GM19395 (cell line): ENCODE data around the gene PILRB.
"Not testable (repeated sequence)": the region's sequence is repeated elsewhere in the genome, so short reads cannot be mapped to it uniquely, and the experiment has no call there.

Experiments
- ATAC-seq: cut with Tn5 transposase; IDR thresholded peaks from one replicate; pipeline ENCODE4 v1.9.1; 2021; ENCODE audit warnings: mild to moderate bottlenecking, moderate library complexity; ENCODE audit not compliant: unreplicated experiment

Gene PILRB

DNA sequence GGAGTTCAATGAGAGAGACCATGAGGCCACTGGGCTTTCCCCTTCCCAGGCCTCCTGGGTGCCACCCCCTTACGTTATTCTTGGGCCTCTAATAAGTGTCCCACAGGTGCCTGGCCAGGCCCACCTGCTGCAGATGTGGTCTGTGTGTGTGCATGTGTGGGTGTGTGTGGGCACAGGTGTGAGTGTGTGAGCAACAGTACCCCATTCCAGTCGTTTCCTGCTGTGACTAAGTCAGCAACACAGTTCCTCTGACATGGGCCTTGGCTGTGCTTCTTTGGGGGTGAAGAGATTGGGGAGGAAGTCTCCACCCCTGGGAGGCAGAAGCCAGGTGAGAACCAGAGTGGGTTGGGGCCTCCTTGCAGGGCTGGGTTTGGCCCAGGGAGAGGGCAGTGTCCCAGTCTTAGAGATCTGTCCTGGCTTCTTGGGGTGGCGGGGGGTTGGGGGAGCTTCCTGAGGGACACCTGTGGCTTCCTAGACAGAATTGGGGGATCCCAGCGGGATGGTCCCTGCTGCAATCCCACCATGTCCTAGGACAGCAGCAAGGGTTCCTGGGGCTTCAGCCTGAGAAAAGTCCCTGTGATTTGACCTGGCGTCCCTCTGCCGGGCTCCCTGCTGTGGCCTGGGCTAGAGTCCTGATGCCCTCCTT is 4.1 kb upstream of the PILRB start:
- no peak for ATAC-seq

DNA sequence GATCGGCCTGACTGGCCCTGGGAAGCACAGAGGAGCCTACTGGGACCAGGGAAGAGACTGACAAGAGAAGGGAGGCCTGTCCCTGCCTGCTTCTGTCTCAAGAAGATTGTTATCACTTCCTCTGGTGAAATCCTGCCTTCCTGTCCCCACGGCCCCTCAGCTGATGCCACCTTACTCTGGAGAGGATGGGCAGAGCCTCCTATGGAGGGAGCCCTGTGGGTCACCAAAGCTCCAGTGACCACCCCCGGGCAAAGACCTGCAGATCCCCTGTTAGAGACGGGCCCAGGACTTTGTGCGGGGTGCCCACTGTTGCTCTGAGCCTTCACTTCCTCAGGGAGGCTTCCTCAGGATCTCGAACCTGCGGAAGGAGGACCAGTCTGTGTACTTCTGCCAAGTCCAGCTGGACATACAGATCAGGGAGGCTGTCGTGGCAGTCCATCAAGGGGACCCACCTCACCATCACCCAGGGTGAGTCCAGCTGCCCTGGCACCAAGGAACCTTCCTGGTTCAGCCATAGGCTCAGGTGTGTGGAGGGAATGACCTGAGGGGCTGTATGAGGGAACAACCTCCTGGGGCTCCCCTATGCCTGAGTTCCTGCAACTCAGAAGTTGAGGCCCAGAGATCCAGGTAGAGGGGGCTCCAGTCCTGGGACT is 1.4 kb upstream of the PILRB start:
- ATAC-seq = no peak

DNA sequence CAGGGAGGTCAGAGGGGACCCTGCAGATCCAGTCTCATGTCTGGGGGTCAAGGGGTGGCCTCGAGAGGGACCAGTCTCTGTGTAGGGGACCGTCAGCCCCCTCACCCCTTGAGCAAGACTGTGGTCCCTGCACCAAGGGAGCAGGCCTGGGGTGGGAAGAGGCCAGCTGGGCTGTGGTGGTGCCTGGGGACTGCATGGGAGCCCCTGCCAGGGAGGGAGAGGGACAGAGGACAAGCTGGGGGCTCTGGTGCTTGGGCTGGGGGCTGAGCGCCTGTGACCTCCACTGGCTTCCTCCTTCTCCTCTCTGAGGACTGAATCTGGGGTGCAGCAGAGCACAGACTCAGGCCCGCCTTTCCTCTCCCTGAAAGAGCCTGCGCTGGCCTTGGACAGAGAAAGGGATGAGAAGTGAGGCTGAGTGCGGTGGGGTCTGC is 771 bp upstream of the PILRB start:
- ATAC-seq = no peak

DNA sequence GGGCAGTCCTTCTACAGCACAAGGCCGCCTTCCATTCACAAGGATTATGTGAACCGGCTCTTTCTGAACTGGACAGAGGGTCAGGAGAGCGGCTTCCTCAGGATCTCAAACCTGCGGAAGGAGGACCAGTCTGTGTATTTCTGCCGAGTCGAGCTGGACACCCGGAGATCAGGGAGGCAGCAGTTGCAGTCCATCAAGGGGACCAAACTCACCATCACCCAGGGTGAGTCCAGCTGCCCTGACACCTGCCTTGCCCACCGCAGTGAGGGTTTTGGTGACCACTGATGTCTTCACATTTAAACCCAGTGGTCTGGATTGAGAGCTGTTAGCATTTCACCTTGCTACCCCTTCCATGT is 918 bp downstream of the PILRB start:
- ATAC-seq = no peak

DNA sequence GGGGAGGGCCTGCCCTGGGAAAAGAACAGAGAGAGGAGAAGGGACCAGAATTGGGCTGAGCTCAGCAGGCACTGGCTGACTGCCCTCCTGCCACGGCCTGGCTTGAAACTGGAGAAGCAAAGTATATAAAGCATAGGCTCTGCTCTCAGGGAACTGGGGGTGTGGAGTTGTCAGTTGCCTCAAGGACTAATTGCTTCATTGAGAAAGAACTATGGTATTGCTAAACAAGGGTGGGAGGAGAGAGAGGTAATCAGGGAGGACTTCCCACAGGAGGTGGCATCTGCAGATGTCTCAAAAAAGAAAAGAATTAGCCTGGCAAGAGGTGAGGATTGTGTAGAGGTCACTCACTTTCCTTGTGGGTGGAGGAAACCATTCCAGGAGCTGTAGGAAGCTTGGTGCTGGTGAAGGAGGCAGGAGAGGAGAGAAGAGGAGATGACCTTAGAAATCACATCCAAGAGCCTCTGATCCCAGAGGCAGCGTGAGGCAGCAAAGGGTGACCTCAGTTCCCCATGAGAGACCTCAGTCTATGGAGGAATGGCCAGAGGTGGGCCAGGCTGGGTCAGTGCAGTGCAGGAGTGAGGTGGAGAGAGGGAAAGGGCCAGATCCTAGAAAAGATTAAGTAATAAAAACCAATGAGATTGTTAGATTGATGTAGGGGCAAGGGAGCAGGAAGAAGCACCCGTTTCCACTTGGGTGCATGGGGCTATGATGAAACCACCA is 2.4 kb downstream of the PILRB start:
- no peak for ATAC-seq

DNA sequence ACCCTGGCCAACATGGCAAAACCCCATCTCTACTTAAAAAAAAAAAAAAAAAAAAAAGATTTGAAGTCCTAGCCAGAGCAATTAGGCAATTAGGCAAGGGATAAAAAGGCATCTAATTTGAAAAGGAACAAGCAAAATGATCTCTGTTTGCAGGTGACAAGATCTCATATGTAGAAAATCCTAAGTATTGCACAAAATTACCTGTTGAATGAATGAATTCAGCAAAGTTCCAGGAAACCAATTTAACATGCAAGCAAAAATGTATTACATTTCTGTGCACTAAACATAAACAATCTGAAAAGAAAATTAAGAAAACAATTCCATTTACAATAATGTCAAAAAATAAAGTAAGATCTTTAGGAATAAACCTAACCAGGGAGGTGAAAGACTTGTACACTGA is 5.2 kb downstream of the PILRB start:
- ATAC-seq = no peak

DNA sequence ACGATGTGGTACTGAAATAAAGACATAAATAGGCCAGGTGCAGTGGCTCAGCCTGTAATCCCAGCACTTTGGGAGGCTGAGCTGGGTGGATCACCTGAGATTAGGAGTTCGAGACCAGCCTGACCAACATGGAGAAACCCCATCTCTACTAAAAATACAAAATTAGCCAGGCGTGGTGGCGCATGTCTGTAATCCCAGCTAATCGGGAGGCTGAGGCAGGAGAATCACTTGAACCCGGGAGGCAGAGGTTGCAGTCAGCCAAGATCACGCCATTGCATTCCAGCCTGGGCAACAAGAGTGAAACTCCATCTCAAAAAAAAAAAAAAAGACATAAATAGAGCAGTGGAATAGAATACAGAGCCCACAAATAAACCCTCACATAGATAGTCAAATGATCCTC is 5.9 kb downstream of the PILRB start:
- ATAC-seq = not testable (repeated sequence)

DNA sequence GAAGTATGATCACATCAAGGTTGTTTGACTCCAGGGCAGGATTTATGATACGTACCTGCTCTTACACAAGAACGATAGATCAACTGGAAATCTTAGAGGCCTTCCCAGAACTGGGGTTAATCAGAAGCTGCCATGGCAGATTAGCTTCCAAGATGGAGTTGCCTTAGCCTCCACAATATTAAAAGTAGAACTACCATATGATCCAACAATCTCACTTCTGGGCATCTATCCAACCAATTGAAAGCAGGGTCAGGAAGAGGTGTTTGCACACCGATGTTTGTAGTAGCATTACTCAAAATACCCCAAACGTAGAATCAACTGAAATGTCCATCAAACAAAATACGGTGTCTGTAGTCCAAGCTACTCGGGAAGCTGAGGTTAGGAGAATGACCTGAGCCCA is 6.6 kb downstream of the PILRB start:
- no peak for ATAC-seq

DNA sequence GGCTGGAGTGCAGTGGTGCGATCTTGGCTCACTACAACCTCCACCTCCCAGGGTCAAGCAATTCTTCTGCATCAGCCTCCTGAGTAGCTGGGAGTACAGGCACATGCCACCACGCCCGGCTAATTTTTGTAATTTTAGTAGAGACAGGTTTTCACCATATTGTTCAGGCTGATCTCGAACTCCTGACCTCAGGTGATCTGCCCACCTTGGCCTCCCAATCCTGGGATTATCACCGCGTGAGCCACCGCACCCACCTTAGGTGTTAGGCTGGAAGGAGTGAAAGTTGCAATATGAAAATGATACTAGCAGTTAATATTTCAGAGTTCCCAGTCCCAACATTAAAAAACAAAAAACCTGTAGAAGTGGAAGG is 8.1 kb downstream of the PILRB start:
- not testable (repeated sequence) for ATAC-seq

DNA sequence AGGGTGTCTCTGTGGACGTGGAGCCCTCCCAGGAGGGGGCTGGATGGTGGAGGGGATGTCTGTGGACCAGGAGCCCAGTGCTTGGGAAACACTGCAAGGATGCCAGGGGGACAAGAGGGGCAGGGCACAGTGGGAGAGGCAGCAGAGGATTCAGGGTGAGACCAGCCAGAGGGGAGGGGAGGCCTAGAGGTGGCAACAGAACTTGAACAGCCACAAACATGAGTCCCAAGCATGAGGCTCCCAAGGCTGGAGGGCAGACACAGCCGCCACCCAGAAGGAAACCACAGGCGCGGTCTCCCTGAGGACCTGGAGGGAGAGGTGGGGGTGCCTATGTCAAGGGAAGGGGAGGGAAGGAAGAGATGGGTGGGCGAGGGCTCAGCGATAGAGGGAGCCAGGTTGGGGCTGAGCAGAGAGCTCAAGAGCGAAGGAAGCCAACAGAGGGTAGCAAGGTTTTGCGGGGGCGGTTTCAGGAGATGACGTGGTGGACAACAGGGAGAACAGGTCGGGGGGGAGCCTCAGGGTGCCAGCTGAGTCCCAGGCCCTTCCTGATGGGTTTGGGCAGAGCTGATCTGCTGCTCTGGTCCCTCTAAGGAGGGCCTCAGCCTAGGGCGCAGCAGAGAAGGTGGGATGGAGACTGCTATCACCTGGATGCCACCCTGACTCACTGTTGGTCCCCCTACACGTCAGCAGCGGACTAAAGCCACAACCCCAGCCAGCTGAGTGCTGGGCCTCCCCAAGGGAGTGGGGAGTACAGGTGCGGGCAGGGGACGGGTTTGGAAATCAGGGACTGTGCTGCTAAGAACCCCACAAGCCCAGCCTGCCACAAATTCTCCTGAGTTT is 8.7 kb downstream of the PILRB start:
- ATAC-seq = no peak

DNA sequence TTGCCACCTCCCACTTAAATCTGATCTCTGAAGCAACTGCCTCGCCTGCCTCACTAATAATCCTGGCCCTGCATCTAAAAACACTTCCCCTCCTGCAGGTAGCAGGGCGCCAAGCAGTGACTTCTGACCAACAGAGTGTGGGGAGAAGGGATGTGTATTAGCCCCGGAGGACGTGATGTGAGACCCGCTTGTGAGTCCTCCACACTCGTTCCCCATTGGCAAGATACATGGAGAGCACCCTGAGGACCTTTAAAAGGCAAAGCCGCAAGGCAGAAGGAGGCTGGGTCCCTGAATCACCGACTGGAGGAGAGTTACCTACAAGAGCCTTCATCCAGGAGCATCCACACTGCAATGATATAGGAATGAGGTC is 9.3 kb downstream of the PILRB start:
- no peak for ATAC-seq

DNA sequence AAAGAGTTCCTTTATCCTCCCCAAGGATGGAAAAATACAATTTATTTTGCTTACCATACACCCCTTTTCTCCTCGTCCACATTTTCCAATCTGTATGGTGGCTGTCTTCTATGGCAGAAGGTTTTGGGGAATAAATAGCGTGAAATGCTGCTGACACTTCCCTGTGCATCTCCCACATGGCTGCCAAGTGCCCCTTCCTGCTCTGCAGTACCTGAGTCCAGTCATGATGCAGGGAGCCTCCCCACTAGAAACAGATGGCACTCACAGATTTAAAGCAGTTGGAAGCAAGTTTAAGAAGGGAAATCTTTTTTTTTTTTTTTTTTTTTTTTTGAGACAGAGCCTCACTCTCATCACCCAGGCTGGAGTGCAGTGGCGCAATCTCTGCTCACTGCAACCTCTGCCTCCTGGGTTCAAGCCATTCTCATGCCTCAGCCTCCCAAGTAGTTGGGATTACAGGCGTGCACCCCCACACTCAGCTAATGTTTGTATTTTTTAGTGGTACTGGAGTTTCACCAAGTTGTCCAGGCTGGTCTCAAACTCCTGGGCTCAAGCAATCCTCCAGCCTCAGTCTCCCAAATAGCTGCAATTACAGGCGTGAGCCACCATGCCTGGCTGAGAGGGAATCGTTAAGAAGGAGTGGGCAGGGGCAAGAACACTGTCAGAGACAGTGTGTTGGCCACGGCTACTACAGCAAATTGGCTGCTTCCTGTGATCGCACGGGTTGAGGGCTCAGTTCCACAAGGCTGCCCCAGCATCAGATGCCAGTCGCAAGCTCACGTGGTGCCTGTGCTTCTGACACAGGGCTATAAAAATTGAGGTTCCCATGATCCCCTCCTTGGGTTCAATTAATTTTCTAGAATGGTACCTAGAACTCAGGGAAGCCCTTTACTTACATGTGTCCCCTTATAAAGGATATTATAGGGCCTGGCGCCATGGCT is 10.0 kb downstream of the PILRB start:
- ATAC-seq = no peak

DNA sequence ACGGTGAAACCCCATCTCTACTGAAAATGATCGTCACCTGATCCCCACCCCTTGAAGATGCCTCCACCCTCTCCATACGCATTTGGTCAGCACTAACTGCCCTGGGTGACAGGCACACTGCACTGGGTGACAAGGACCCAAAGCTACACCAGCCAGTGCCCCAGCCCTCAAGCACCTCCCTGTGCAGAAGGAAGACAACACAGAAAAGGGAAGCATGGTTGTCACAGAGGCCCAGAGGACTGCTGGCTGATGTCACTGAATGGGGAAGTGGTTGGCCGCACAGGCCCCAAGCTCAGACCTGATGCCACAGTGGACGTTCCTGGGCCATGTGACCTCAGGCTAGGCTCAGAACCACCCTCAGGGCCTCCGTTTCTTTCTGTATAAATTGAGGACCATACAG is 11.2 kb downstream of the PILRB start:
- ATAC-seq = peak; percentile 56

DNA sequence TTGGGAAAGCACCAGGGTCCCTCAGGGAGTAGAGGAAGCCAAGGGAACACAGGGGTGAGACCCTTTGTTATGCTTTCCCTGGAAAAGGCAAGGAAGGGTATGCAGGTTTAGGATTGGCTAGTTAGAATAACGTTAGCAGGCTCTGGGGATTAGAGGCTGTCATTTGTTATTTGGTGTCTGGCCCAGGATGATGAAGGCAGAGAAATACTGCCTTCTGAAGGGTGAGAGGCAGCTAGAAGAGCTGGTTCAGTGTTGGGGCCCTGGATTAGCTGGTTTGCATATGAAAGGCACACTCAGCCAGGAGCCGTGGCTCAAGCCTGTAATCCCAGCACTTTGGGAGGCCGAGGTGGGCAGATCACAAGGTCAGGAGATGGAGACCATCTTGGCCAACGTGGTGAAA is 12.4 kb downstream of the PILRB start:
- ATAC-seq = no peak

DNA sequence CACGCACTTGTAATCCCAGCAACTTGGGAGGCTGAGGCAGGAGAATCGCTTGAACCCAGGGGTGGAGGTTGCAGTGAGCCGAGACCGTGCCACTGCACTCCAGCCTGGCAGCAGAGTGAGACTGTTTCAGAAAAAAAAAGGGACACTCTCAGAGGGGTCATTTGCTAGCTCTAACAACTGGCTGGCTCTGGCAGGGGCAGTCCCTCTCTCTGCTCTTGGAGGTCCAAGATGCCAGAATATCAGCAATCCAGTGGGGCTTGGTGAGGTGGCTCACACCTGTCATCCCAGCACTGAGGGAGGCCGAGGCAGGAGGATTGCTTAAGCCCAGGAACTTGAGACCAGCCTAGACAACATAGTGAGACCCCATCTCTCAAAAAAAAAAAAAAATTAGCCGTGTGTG is 12.8 kb downstream of the PILRB start:
- ATAC-seq = no peak

DNA sequence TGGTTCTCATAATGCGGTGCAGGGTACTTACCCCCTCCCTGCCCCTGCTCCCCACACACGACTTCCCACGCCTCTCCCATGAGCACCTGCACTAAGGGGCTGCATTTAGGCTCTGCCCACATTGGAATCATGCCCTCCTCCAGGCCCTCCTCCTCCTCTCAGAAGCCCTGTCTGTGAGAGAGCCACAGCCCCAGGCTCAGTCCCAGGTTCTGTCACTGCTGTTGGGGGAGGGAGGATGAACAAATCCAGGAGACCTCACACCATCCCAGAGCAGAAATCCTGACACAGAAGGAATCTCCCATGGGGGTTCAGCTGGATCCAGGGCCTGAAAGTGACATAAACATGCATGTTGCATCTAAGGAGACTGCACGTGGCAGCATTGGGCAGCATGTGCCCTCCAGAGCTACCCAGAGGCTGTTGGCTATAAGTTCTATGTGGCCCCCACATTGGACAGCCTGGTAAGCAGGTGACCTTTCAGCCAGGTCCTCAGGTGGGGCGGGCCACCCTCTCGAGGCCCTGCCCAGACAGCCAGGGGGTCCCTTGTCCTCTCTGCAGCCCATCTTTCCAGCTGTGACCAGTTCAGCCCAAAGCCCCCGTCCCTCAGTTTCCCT is 13.7 kb downstream of the PILRB start:
- ATAC-seq = no peak

DNA sequence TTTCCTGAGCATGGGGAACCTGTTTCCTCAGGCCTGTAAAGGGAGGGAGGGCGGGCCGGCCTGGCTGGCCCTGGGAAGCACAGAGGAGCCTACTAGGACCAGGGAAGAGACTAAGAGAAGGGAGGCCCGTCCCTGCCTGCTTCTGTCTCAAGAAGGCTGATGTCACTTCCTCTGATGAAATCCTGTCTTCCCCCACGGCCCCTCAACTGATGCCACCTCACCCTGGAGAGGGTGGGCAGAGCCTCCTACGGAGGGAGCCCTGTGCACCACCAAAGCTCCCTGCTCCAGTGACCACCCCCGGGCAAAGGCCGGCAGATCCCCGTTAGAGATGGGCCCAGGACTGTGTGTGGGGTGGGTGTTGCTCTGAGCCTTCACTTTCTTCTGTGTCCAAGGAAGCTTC is 14.3 kb downstream of the PILRB start:
- no peak for ATAC-seq

DNA sequence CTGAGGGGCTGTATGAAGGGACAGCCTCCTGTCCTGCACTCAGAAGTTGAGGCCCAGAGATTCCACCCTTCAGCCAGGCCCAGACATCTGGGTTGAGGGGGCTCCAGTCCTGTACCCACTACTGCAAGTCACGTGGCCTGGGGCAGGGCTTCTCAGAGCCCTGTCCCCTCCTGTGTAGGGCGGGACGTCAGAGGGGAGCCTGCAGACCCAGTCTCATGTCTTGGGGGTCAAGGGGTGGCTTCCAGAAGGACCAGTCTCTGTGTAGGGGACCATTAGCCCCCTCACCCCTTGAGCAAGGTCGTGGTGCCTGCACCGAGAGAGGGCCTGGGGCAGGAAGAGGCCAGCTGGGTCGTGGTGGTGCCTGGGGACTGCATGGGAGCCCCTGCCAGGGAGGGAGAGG is 14.8 kb downstream of the PILRB start:
- ATAC-seq = no peak

DNA sequence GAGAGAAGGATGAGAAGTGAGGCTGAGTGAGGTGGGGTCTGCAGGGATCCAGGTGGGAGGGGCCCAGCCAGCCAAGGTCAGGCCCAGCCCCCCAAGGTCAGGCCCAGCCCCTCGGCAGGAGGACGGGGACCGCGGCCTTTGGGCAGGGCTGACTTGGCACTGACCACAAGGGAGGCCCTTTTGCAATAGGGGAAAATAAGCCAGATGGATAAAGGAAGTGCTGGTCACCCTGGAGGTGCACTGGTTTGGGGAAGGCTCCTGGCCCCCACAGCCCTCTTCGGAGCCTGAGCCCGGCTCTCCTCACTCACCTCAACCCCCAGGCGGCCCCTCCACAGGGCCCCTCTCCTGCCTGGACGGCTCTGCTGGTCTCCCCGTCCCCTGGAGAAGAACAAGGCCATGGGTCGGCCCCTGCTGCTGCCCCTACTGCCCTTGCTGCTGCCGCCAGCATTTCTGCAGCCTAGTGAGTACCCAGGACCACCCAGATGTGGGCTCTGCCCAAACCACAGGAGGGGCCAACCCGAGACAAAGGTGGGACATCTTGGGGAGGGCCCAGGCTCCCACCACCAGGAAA is 15.4 kb downstream of the PILRB start, which contains the start of gene PILRA:
TSS of gene PILRA (plus strand) at position 227 of the 571 bp plus-strand sequence. CDS start at position 397, 170 bp downstream.
- no peak for ATAC-seq
